Activated CD8-positive, alpha-beta T cell treated with anti-CD3 and anti-CD28 coated beads for 36 hours (primary cell): ENCODE data around the gene C1QC. TPM values are rescaled to one million over a fixed set of nuclear protein-coding genes. Genes with fewer than 3 reads are reported as not detected.

ENCODE experiments used
- ATAC-seq: fragments of 200-7000 bp; cut with Tn5 transposase; one replicate; pipeline ENCODE4 v1.10.0; 2021; ENCODE audit warnings: mild to moderate bottlenecking, moderate library complexity
- CTCF ChIA-PET: fragments of 350-600 bp; sonication (Branson Sonifier 250); formaldehyde crosslinking; loops from one replicate; lab custom pipeline; 2021; ENCODE audit warnings: antibody characterized with exemption; lab: Charles Lee
- POLR2A ChIA-PET: fragments of 350-600 bp; sonication (Branson Sonifier 250); formaldehyde crosslinking; loops from one replicate; lab custom pipeline; 2021; ENCODE audit warnings: antibody characterized with exemption; lab: Charles Lee
- DNase-seq: peaks from one replicate; pipeline ENCODE4 v3.0.0-alpha.2; 2020
- H3K27ac Mint-ChIP-seq: one replicate; pipeline ENCODE4 v1.8.0; 2021; ENCODE audit warnings: mild to moderate bottlenecking, mixed read lengths
- H3K27me3 Mint-ChIP-seq: one replicate; pipeline ENCODE4 v1.8.0; 2021; ENCODE audit warnings: mixed read lengths
- H3K36me3 Mint-ChIP-seq: one replicate; pipeline ENCODE4 v1.8.0; 2021; ENCODE audit warnings: low read depth, mixed read lengths
- H3K4me1 Mint-ChIP-seq: one replicate; pipeline ENCODE4 v1.8.0; 2021; ENCODE audit warnings: low read depth, mixed read lengths
- H3K4me3 Mint-ChIP-seq: one replicate; pipeline ENCODE4 v1.8.0; 2021; ENCODE audit warnings: mild to moderate bottlenecking, moderate library complexity, mixed read lengths
- H3K9me3 Mint-ChIP-seq: one replicate; pipeline ENCODE4 v1.8.0; 2021; ENCODE audit warnings: mixed read lengths
- intact Hi-C: fragments of 100-400 bp; cut with micrococcal nuclease; formaldehyde crosslinking; loops from one replicate; pipeline ENCODE4 v1.10.0; 2022
- total RNA-seq, 2 experiments: library from RNA; stranded (reverse); gene quantifications; one replicate each; pipeline ENCODE4 v1.2.3, GENCODE V29; 2021
- TF ChIP-seq, protein P1 (sequence below): fragments of 200-600 bp; IDR thresholded peaks from one replicate; pipeline ENCODE4 v1.8.0; 2022; ENCODE audit warnings: antibody characterized with exemption, mild to moderate bottlenecking

Gene C1QC
- total RNA-seq, 2 experiments from 2014 or later, result not detected

- Mint-ChIP-seq H3K27me3 (peaks cover 11% of the 10 kb centered on the region), H3K27ac (no peak overlapping the region), H3K9me3 (no peaks in the 10 kb centered on the region), H3K4me3 (no peak overlapping the region), H3K4me1 (no peaks in the 10 kb centered on the region), H3K36me3 (no peaks in the 10 kb centered on the region)
- intact Hi-C loops, result no loop called here
- CTCF ChIA-PET, result no interaction called here
- ATAC-seq, result no peak
- no peak for DNase-seq
- TF ChIP-seq, protein P1, sequence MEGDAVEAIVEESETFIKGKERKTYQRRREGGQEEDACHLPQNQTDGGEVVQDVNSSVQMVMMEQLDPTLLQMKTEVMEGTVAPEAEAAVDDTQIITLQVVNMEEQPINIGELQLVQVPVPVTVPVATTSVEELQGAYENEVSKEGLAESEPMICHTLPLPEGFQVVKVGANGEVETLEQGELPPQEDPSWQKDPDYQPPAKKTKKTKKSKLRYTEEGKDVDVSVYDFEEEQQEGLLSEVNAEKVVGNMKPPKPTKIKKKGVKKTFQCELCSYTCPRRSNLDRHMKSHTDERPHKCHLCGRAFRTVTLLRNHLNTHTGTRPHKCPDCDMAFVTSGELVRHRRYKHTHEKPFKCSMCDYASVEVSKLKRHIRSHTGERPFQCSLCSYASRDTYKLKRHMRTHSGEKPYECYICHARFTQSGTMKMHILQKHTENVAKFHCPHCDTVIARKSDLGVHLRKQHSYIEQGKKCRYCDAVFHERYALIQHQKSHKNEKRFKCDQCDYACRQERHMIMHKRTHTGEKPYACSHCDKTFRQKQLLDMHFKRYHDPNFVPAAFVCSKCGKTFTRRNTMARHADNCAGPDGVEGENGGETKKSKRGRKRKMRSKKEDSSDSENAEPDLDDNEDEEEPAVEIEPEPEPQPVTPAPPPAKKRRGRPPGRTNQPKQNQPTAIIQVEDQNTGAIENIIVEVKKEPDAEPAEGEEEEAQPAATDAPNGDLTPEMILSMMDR, result no peak
- POLR2A ChIA-PET, result no interaction called here
Observed at GRCh38 chr1:22681556-22682276, 38.3 kb downstream of the C1QC start.

DNA sequence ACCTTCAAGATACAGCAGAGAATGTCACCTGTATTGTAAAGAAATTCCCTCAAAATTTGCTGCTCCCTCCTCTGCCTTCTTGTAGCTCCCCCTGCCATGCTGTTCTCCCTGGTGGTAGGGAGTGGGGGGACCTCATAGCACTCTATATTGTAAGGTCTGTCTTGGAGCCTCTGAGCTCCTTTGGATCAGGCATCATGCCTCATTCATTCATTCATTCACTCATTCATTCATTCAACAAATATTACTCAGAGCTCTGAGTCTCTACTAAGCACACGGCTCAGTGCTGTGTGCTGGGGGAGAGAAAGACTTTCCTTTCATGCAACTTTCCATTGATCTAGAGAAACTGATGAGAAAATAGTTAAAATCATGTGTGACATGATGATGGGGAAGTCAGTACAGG is 40.1 kb downstream of the C1QC start:
- DNase-seq (no peak), ATAC-seq (no peak)
- intact Hi-C loops, result no loop called here
- Mint-ChIP-seq H3K4me1 (no peaks in the 10 kb centered on the region), H3K4me3 (no peak overlapping the region), H3K36me3 (no peaks in the 10 kb centered on the region), H3K27me3 (peaks cover 15% of the 10 kb centered on the region), H3K9me3 (no peaks in the 10 kb centered on the region), H3K27ac (no peak overlapping the region)
- TF ChIP-seq, protein P1, result no peak
- ChIA-PET CTCF (interaction anchor here (1.0 kb wide), 1 partner anchor 22 kb away, joined by 3 read pairs; no protein-coding TSS in a partner anchor), POLR2A (no interaction called here)

DNA sequence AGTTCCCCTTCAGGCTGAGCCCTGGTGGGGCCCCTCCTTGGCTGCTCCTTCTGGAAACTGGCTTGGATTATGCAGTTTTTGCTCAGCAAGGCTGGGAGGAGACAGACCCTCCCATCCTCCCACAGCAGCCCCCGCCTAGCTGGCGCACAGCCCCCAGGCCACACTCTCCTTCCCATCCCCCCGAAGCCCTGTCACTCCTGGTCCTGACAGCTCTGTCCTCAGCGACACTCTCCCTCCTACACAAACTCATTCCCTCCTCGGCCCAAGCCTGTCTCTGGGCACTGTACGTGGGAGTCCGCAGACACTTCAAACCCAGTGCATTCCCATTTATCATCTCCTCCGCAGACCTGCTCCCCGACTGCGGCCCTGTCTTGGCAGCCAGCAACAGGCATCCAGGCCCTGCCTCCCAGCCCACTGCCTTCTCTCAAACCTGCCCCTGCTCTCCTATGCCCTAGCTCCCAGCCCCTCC is 42.2 kb downstream of the C1QC start:
- DNase-seq, result no peak
- no peak for ATAC-seq
- TF ChIP-seq, protein P1, result no peak
- Mint-ChIP-seq H3K4me3 (no peak overlapping the region), H3K9me3 (no peaks in the 10 kb centered on the region), H3K27ac (no peak overlapping the region), H3K27me3 (peaks cover 18% of the 10 kb centered on the region), H3K36me3 (no peaks in the 10 kb centered on the region), H3K4me1 (no peaks in the 10 kb centered on the region)
- ChIA-PET CTCF (interaction anchor here (2.0 kb wide), 1 partner anchor 19 kb away, joined by 5 read pairs; no protein-coding TSS in a partner anchor), POLR2A (no interaction called here)
- intact Hi-C loops, result no loop called here

- DNase-seq, result no peak
- no peak for ATAC-seq
- Mint-ChIP-seq H3K4me3 (no peak overlapping the region), H3K27ac (no peak overlapping the region), H3K27me3 (peaks cover 18% of the 10 kb centered on the region), H3K36me3 (no peaks in the 10 kb centered on the region), H3K9me3 (no peaks in the 10 kb centered on the region), H3K4me1 (no peaks in the 10 kb centered on the region)
- intact Hi-C loops, result no loop called here
- ChIA-PET CTCF (interaction anchor here (2.0 kb wide), 1 partner anchor 17 kb away, joined by 5 read pairs; no protein-coding TSS in a partner anchor), POLR2A (no interaction called here)
- TF ChIP-seq, protein P1, result no peak
Observed at GRCh38 chr1:22687191-22687590, 43.8 kb downstream of the C1QC start.

DNA sequence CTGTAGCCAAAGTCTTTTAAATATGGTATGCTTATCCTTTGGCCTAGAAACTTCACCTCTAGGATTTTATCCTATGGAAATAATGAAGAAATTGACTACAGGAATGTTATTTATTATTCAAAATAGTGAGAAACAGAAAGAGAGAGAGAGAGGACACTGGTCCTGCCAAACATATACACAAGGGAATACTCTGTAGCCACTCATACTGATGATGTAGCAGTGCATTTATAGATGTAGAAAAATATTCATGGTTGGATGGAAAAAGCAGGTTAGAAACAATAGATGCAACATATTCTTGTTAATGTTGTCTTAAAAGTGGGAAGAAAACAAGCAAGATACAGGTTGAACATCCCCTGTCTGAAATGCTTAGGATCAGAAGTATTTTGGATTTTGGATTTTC is 45.0 kb downstream of the C1QC start:
- POLR2A ChIA-PET, result interaction anchor here (0.7 kb wide), 2 partner anchors 15 to 289 kb away, joined by 3 read pairs; no protein-coding TSS in a partner anchor
- intact Hi-C loops, result no loop called here
- ATAC-seq (no peak), DNase-seq (no peak)
- CTCF ChIA-PET, result interaction anchor here (2.0 kb wide), 1 partner anchor 16 kb away, joined by 6 read pairs; no protein-coding TSS in a partner anchor
- Mint-ChIP-seq H3K27me3 (peaks cover 16% of the 10 kb centered on the region), H3K36me3 (no peaks in the 10 kb centered on the region), H3K9me3 (no peaks in the 10 kb centered on the region), H3K27ac (no peak overlapping the region), H3K4me1 (no peaks in the 10 kb centered on the region), H3K4me3 (no peak overlapping the region)
- TF ChIP-seq, protein P1, result no peak
